GM23338 (cell line): ENCODE results near the gene S100A12. TPM values are rescaled to one million over a fixed set of nuclear protein-coding genes. Genes with fewer than 3 reads are reported as not detected.

ENCODE experiments used
- ATAC-seq: fragments of 200-7000 bp; cut with Tn5 transposase; 3 replicates; pipeline ENCODE4 v1.9.1; 2020
- DNase-seq: peaks from one replicate; pipeline ENCODE4 v3.0.0-alpha.2; 2015; ENCODE audit warnings: low spot score
- H2AFZ ChIP-seq: fragments of 200-600 bp; sonication (generic); 2 replicates; pipeline ENCODE4 v1.8.0; 2016; ENCODE audit warnings: antibody characterized with exemption, mild to moderate bottlenecking, moderate library complexity
- H3F3A ChIP-seq: fragments of 200-600 bp; sonication (generic); replicated peaks from 2 replicates; pipeline ENCODE4 v1.8.0; 2017; ENCODE audit warnings: antibody characterized with exemption, mixed run types, low read depth
- H3K27ac ChIP-seq: fragments of 200-600 bp; sonication (generic); 2 replicates; pipeline ENCODE4 v1.6.1; 2016; ENCODE audit warnings: low read depth
- H3K27me3 ChIP-seq: fragments of 200-600 bp; sonication (generic); 2 replicates; pipeline ENCODE4 v1.8.0; 2016; ENCODE audit warnings: mild to moderate bottlenecking, mixed run types, moderate library complexity; ENCODE audit not compliant: insufficient read depth
- H3K36me3 ChIP-seq: fragments of 200-600 bp; sonication (generic); 2 replicates; pipeline ENCODE4 v1.8.0; 2016; ENCODE audit warnings: mild to moderate bottlenecking; ENCODE audit not compliant: insufficient read depth
- H3K4me1 ChIP-seq: fragments of 200-600 bp; sonication (generic); 2 replicates; pipeline ENCODE4 v1.8.0; 2016; ENCODE audit warnings: mild to moderate bottlenecking, moderate library complexity; ENCODE audit not compliant: insufficient read depth
- H3K4me2 ChIP-seq: fragments of 200-600 bp; sonication (generic); 2 replicates; pipeline ENCODE4 v1.7.1; 2017; ENCODE audit warnings: mixed run types
- H3K4me3 ChIP-seq: fragments of 200-600 bp; sonication (generic); 2 replicates; pipeline ENCODE4 v1.6.1; 2016; ENCODE audit warnings: mixed run types
- H3K79me2 ChIP-seq: fragments of 200-600 bp; sonication (generic); replicated peaks from 2 replicates; pipeline ENCODE4 v1.8.0; 2017; ENCODE audit warnings: mild to moderate bottlenecking; ENCODE audit not compliant: insufficient read depth
- H3K9me2 ChIP-seq: fragments of 200-600 bp; sonication (generic); 2 replicates; pipeline ENCODE4 v1.8.0; 2017; ENCODE audit not compliant: insufficient read depth
- H4K20me1 ChIP-seq: fragments of 200-600 bp; sonication (generic); replicated peaks from 2 replicates; pipeline ENCODE4 v1.8.0; 2017; ENCODE audit warnings: mild to moderate bottlenecking; ENCODE audit not compliant: insufficient read depth
- H3K27ac Mint-ChIP-seq: 2 replicates; pipeline ENCODE4 v1.8.0; 2020; ENCODE audit warnings: inconsistent platforms, mild to moderate bottlenecking, moderate library complexity, mixed read lengths
- H3K27me3 Mint-ChIP-seq: 3 replicates; pipeline ENCODE4 v1.8.0; 2022; ENCODE audit warnings: low read depth, mild to moderate bottlenecking, moderate library complexity, mixed read lengths, inconsistent platforms; ENCODE audit not compliant: insufficient read depth, poor library complexity
- H3K36me3 Mint-ChIP-seq: 3 replicates; pipeline ENCODE4 v1.8.0; 2021; ENCODE audit warnings: low read depth, mild to moderate bottlenecking, inconsistent platforms, moderate library complexity, mixed read lengths
- H3K4me1 Mint-ChIP-seq: 3 replicates; pipeline ENCODE4 v1.8.0; 2020; ENCODE audit warnings: mild to moderate bottlenecking, inconsistent platforms, mixed read lengths
- H3K4me3 Mint-ChIP-seq: 3 replicates; pipeline ENCODE4 v1.8.0; 2021; ENCODE audit warnings: moderate library complexity, mild to moderate bottlenecking, inconsistent platforms, mixed read lengths
- H3K9me3 Mint-ChIP-seq: 3 replicates; pipeline ENCODE4 v1.8.0; 2020; ENCODE audit warnings: moderate library complexity, mild to moderate bottlenecking, inconsistent platforms, mixed read lengths
- CREB1 ChIP-seq: fragments of 250-450 bp; sonication (Bioruptor Pico); IDR thresholded peaks from 2 replicates; pipeline ENCODE4 v1.5.0; 2020; ENCODE audit warnings: low read depth, mild to moderate bottlenecking, moderate library complexity
- EZH2phosphoT487 ChIP-seq: fragments of 200-600 bp; sonication (generic); IDR thresholded peaks from one replicate; pipeline ENCODE4 v1.8.1; 2018; ENCODE audit warnings: antibody characterized with exemption; ENCODE audit not compliant: unreplicated experiment
- JUNB ChIP-seq: IDR thresholded peaks from one replicate; pipeline ENCODE4 v1.6.1; 2016; ENCODE audit warnings: antibody characterized with exemption; ENCODE audit not compliant: unreplicated experiment
- NANOG ChIP-seq: IDR thresholded peaks from 2 replicates; pipeline ENCODE4 v1.6.1; 2016; ENCODE audit warnings: antibody characterized with exemption, borderline replicate concordance
- POLR2AphosphoS5 ChIP-seq: IDR thresholded peaks from 2 replicates; pipeline ENCODE4 v1.6.1; 2016; ENCODE audit warnings: antibody characterized with exemption, low read depth
- REST ChIP-seq: IDR thresholded peaks from one replicate; pipeline ENCODE4 v1.6.1; 2018; ENCODE audit warnings: antibody characterized with exemption; ENCODE audit not compliant: unreplicated experiment
- ZNF462 ChIP-seq: fragments of 250-450 bp; sonication (Bioruptor Pico); IDR thresholded peaks from 2 replicates; pipeline ENCODE4 v1.5.0; 2020; ENCODE audit warnings: mild to moderate bottlenecking, moderate library complexity
- polyA plus RNA-seq: library from polyadenylated mRNA; unstranded; fragments of >200 nt; fragmentation: Nextera tagmentation; extraction: Ambion mirVana; gene quantifications from 2 replicates; pipeline ENCODE4 v1.2.1, GENCODE V29; 2016
- total RNA-seq: library from RNA; depleted of rRNA; stranded (reverse); fragments of >200 nt; shearing (Covaris generic); gene quantifications from 2 replicates; pipeline ENCODE4 v1.2.3, GENCODE V29; 2014

S100A12 gene
- total and polyA plus RNA-seq, 2 experiments from 2014 or later = not detected

- no peak for TF ChIP-seq ZNF462
- no peak for TF ChIP-seq CREB1 (CRISPR knock-in tag)
Measured at GRCh38 chr1:153343811-153344717, 31.4 kb downstream of the S100A12 start (continued).

- TF ChIP-seq JUNB (no peak), CREB1 (CRISPR knock-in tag) (no peak), NANOG (no peak), REST (no peak), EZH2phosphoT487 (no peak), POLR2AphosphoS5 (no peak)
- no peaks in the 10 kb centered on the region for H3K36me3 Mint-ChIP-seq
- DNase-seq (no peak), ATAC-seq (no peak)
- Histone ChIP-seq H3K27ac (no peak overlapping the region), H3K9me2 (peaks cover 13% of the 10 kb centered on the region), H3K79me2 (no peaks in the 10 kb centered on the region), H3K27me3 (no peaks in the 10 kb centered on the region), H3K36me3 (no peaks in the 10 kb centered on the region), H3F3A (no peaks in the 10 kb centered on the region), H3K4me2 (no peak overlapping the region), H2AFZ (no peak overlapping the region), H4K20me1 (no peaks in the 10 kb centered on the region), H3K4me3 (no peak overlapping the region), H3K4me1 (no peaks in the 10 kb centered on the region)
- H3K9me3 Mint-ChIP-seq = no peaks in the 10 kb centered on the region
- H3K4me1 Mint-ChIP-seq = peaks cover 12% of the 10 kb centered on the region; the same call in 2 of the 3 replicates
- peaks cover 9% of the 10 kb centered on the region for H3K27me3 Mint-ChIP-seq
- no peak overlapping the region for H3K4me3 Mint-ChIP-seq
- H3K27ac Mint-ChIP-seq = no peak overlapping the region
Measured at GRCh38 chr1:153343040-153343681, 32.3 kb downstream of the S100A12 start.
